Ovary (tissue), 9 donors: Measurements from ENCODE around the gene FBXO44. TPM values are rescaled to one million over a fixed set of nuclear protein-coding genes. Genes with fewer than 3 reads are reported as not detected.

Source experiments
- DNase-seq, 5 donors: peaks; one replicate each; pipeline ENCODE4 v3.0.0-alpha.2; 2019 to 2020
- H3K27ac ChIP-seq, 2 donors: fragments of 200-600 bp; one replicate each; pipeline versions ENCODE4 v1.5.1 to v1.8.0; 2019 to 2022
- H3K27me3 ChIP-seq: fragments of 200-600 bp; one replicate; pipeline ENCODE4 v1.8.0; 2022
- H3K36me3 ChIP-seq: fragments of 200-600 bp; sonication (generic); one replicate; pipeline ENCODE4 v1.5.1; 2019
- H3K4me1 ChIP-seq: one replicate; pipeline ENCODE4 v1.8.1; 2013; ENCODE audit warnings: mild to moderate bottlenecking, moderate library complexity; ENCODE audit not compliant: insufficient read depth
- H3K4me3 ChIP-seq: fragments of 200-600 bp; sonication (generic); one replicate; pipeline ENCODE4 v1.5.1; 2017
- H3K9me3 ChIP-seq, 2 donors: fragments of 200-600 bp in 1 of 2; sonication (generic) in 1 of 2; one replicate each; pipeline versions ENCODE4 v1.5.1 to v1.8.1; 2013 to 2019; ENCODE audit warnings: mild to moderate bottlenecking in 1 of 2, moderate library complexity in 1 of 2
- CTCF ChIP-seq, 3 donors: fragments of 450-650 bp in 2 of 3; fragments of 200-600 bp in 1 of 3; IDR thresholded peaks; one replicate each; pipeline versions ENCODE4 v1.5.1 to v1.8.0; 2016 to 2022; ENCODE audit warnings: antibody characterized with exemption in 3 of 3, mild to moderate bottlenecking in 1 of 3
- EP300 ChIP-seq: sonication (generic); formaldehyde crosslinking; IDR thresholded peaks from one replicate; pipeline ENCODE4 v1.6.1; 2017; ENCODE audit warnings: antibody characterized with exemption
- POLR2A ChIP-seq: fragments of 450-650 bp; IDR thresholded peaks from one replicate; pipeline ENCODE4 v1.6.1; 2017; ENCODE audit warnings: antibody characterized with exemption, mild to moderate bottlenecking, moderate library complexity
- WGBS, 3 donors: extraction: QIAGEN DNeasy Blood & Tissue Kit in 1 of 3; methylation state at CpG; one replicate each; pipeline versions ENCODE4 v1.1.5 to v1.1.7; 2013 to 2017; 5-methylcytosine and 5-hydroxymethylcytosine counted together
- intact Hi-C, 4 donors: fragments of 100-400 bp; cut with DNase I; formaldehyde crosslinking; loops; one replicate each; pipeline versions ENCODE4 v1.11.0 to v1.15.1; 2022 to 2023
- polyA plus RNA-seq, 2 donors: library from polyadenylated mRNA; stranded (reverse); fragments of 200-250 nt in 1 of 2; fragments of 350-450 nt in 1 of 2; fragmentation: Illumina TruSeq in 1 of 2; extraction: RNeasy Lipid Tissue Mini Kit (QIAGEN cat#74804) in 1 of 2; gene quantifications; one replicate each; pipeline ENCODE4 v1.2.3, GENCODE V29; 2013 to 2014
- total RNA-seq, 7 donors: library from RNA; depleted of rRNA in 2 of 7; stranded (reverse); fragments of >200 nt in 2 of 7; fragmentation: NEBNext Ultra II Directional in 3 of 7; extraction: Animal tissue kit (Norgen Biotek cat#: 25700) in 3 of 7; gene quantifications; one replicate each; pipeline versions ENCODE4 v1.1.0 to v1.2.4, GENCODE V29; 2016 to 2023
- donor health status: DM: no; HTN: no; CAD: no; lungs with moderate emphysema.
- donor health status: DM: no; HTN: no; CAD: no.
- donor health status: Bipolar disorder and iron deficiency.
- donor health status: DM: yes; HTN: yes; CAD: no.
- donor health status: DM: no; HTN: no; CAD: no.
- donor health status: DM: yes; HTN: yes; CAD: no.

Gene FBXO44
- total and polyA plus RNA-seq, 9 donors, result 4.2 to 20.8 (median 17.5) TPM

- no peak within 1 kb of the TSS for H3K27ac ChIP-seq
- no peak within 1 kb of the TSS for H3K4me3 ChIP-seq
- 0 to 2% (median 1%) methylated on average over 11 to 77 of the region's 78 CpGs for WGBS, 3 donors
- intact Hi-C loops, result no loop called here
- no peak for TF ChIP-seq CTCF (IDR thresholded peaks at IDR 0.05)
- no peak for TF ChIP-seq POLR2A
- TF ChIP-seq EP300, result no peak
- H3K27me3 ChIP-seq, result no peaks in the 10 kb centered on the region
- H3K4me1 ChIP-seq, result no peaks in the 10 kb centered on the region
- DNase-seq, result no peak
- H3K9me3 ChIP-seq, result no peaks in the 10 kb centered on the region
- no peaks in the 10 kb centered on the region for H3K36me3 ChIP-seq
Observed at GRCh38 chr1:11691302-11691914, 36.7 kb downstream of the FBXO44 start, which contains the start of gene DRAXIN. TSS of gene DRAXIN (plus strand) at chr1:11691710. CDS start at chr1:11706259, 14,549 bp downstream.

- Histone ChIP-seq H3K27me3 (no peaks in the 10 kb centered on the region), H3K36me3 (no peaks in the 10 kb centered on the region), H3K27ac (no peak overlapping the region), H3K4me3 (no peak overlapping the region), H3K9me3 (no peaks in the 10 kb centered on the region), H3K4me1 (no peaks in the 10 kb centered on the region)
- TF ChIP-seq POLR2A, result no peak
- TF ChIP-seq CTCF (IDR thresholded peaks at IDR 0.05), result no peak
- no peak for TF ChIP-seq EP300
- intact Hi-C loops, result no loop called here
- no peak for DNase-seq
- 4 to 7% (median 6%) methylated on average over 59 to 64 of the region's 64 CpGs for WGBS, 3 donors
Observed at GRCh38 chr1:11691928-11692711, 37.4 kb downstream of the FBXO44 start.

GRCh38 chr1:11693024-11693590 is 38.4 kb downstream of the FBXO44 start:
- Histone ChIP-seq H3K9me3 (no peaks in the 10 kb centered on the region), H3K27me3 (no peaks in the 10 kb centered on the region), H3K27ac (no peak overlapping the region), H3K36me3 (no peaks in the 10 kb centered on the region), H3K4me1 (no peaks in the 10 kb centered on the region), H3K4me3 (no peak overlapping the region)
- WGBS, 3 donors, result 20 to 27% (median 26%) methylated on average over 6 of the region's 6 CpGs
- no peak for TF ChIP-seq EP300
- no peak for TF ChIP-seq POLR2A
- TF ChIP-seq CTCF (IDR thresholded peaks at IDR 0.05), result no peak
- intact Hi-C loops, result no loop called here
- DNase-seq, result no peak

GRCh38 chr1:11693917-11694316 is 39.2 kb downstream of the FBXO44 start:
- Histone ChIP-seq H3K27me3 (no peaks in the 10 kb centered on the region), H3K4me3 (no peak overlapping the region), H3K27ac (no peak overlapping the region), H3K4me1 (no peaks in the 10 kb centered on the region), H3K36me3 (no peaks in the 10 kb centered on the region), H3K9me3 (no peaks in the 10 kb centered on the region)
- no peak for DNase-seq
- no peak for TF ChIP-seq EP300
- no peak for TF ChIP-seq CTCF (IDR thresholded peaks at IDR 0.05)
- TF ChIP-seq POLR2A, result no peak
- WGBS, 3 donors, result 47 to 57% (median 50%) methylated on average over 5 of the region's 5 CpGs
- intact Hi-C loops, result no loop called here
